Neutrophil (primary cell): Measurements from ENCODE around the gene SMYD1.

Experiments
- H3K27ac ChIP-seq: fragments of 200-600 bp; sonication (generic); 2 replicates; pipeline ENCODE4 v1.5.1; 2016; ENCODE audit warnings: mild to moderate bottlenecking, moderate library complexity
- H3K27me3 ChIP-seq: fragments of 200-600 bp; sonication (generic); 2 replicates; pipeline ENCODE4 v1.6.0; 2016; ENCODE audit warnings: mild to moderate bottlenecking
- H3K36me3 ChIP-seq: fragments of 200-600 bp; sonication (generic); 2 replicates; pipeline ENCODE4 v1.5.1; 2017
- H3K4me1 ChIP-seq, 2 experiments: fragments of 200-600 bp in 1 of 2; sonication (generic) in 1 of 2; 1 replicate in 1 of 2; 2 replicates in 1 of 2; pipeline versions ENCODE4 v1.5.1 to v1.6.1; 2013 to 2016; ENCODE audit warnings: low read depth in 1 of 2, low read length in 1 of 2, mild to moderate bottlenecking in 1 of 2, moderate library complexity in 1 of 2; ENCODE audit not compliant: control insufficient read depth in 1 of 2, insufficient read depth in 1 of 2
- H3K4me3 ChIP-seq, 2 experiments: fragments of 200-600 bp in 1 of 2; sonication (generic) in 1 of 2; 1 replicate in 1 of 2; 2 replicates in 1 of 2; pipeline ENCODE4 v1.5.1; 2013 to 2016; ENCODE audit warnings: low read depth in 1 of 2, low read length in 1 of 2, mild to moderate bottlenecking in 1 of 2, moderate library complexity in 1 of 2
- H3K9me3 ChIP-seq: fragments of 200-600 bp; sonication (generic); 2 replicates; pipeline ENCODE4 v1.5.1; 2016
- CTCF ChIP-seq: fragments of 200-600 bp; sonication (generic); IDR thresholded peaks from 2 replicates; pipeline ENCODE4 v1.5.1; 2016; ENCODE audit warnings: antibody characterized with exemption

The SMYD1 gene

GRCh38 chr2:88100489-88100858 lies 32.8 kb downstream of the SMYD1 start:
- no peak for TF ChIP-seq CTCF

GRCh38 chr2:88108796-88109195 lies 41.2 kb downstream of the SMYD1 start:
- H3K36me3 ChIP-seq = no peaks in the 10 kb centered on the region
- no peak for TF ChIP-seq CTCF
- H3K9me3 ChIP-seq = no peaks in the 10 kb centered on the region
- H3K4me3 ChIP-seq = no peak overlapping the region
- H3K27ac ChIP-seq = no peak overlapping the region
- H3K27me3 ChIP-seq = no peaks in the 10 kb centered on the region
- H3K4me1 ChIP-seq = no peaks in the 10 kb centered on the region

More at GRCh38 chr2:88100489-88100858, 32.8 kb downstream of the SMYD1 start:
- H3K4me3 ChIP-seq = no peak overlapping the region
- H3K27me3 ChIP-seq = no peaks in the 10 kb centered on the region
- no peak overlapping the region for H3K27ac ChIP-seq
- no peaks in the 10 kb centered on the region for H3K9me3 ChIP-seq
- H3K36me3 ChIP-seq = no peaks in the 10 kb centered on the region
- no peaks in the 10 kb centered on the region for H3K4me1 ChIP-seq

GRCh38 chr2:88110830-88111229 lies 43.2 kb downstream of the SMYD1 start:
- no peak for TF ChIP-seq CTCF
- no peaks in the 10 kb centered on the region for H3K36me3 ChIP-seq
- no peak overlapping the region for H3K4me3 ChIP-seq
- H3K27me3 ChIP-seq = no peaks in the 10 kb centered on the region
- H3K9me3 ChIP-seq = no peaks in the 10 kb centered on the region
- H3K4me1 ChIP-seq = no peaks in the 10 kb centered on the region
- no peak overlapping the region for H3K27ac ChIP-seq

- no peaks in the 10 kb centered on the region for H3K36me3 ChIP-seq
- H3K4me3 ChIP-seq = no peak overlapping the region
- H3K27ac ChIP-seq = no peak overlapping the region
- H3K4me1 ChIP-seq = no peaks in the 10 kb centered on the region
- no peaks in the 10 kb centered on the region for H3K27me3 ChIP-seq
- no peak for TF ChIP-seq CTCF
- H3K9me3 ChIP-seq = no peaks in the 10 kb centered on the region
Measured at GRCh38 chr2:88113069-88113468, 45.4 kb downstream of the SMYD1 start.

- Histone ChIP-seq H3K27ac (no peak overlapping the region), H3K4me3 (no peak overlapping the region), H3K36me3 (no peaks in the 10 kb centered on the region), H3K9me3 (no peaks in the 10 kb centered on the region), H3K27me3 (no peaks in the 10 kb centered on the region), H3K4me1 (no peaks in the 10 kb centered on the region)
- TF ChIP-seq CTCF = no peak
Measured at GRCh38 chr2:88114889-88115288, 47.3 kb downstream of the SMYD1 start.
